OCI-LY7 (cell line): Measurements from ENCODE around the gene PAPOLG.

Source experiments
- CTCF ChIP-seq: fragments of 200-600 bp; sonication (generic); conservative IDR thresholded peaks from 2 replicates; pipeline ENCODE4 v1.5.1; 2014; ENCODE audit warnings: mild to moderate bottlenecking, antibody characterized with exemption, low read length, moderate library complexity, mixed read lengths
- EZH2phosphoT487 ChIP-seq: fragments of 200-600 bp; sonication (generic); IDR thresholded peaks from 2 replicates; pipeline ENCODE4 v1.6.1; 2018; ENCODE audit warnings: low read depth, borderline replicate concordance, mild to moderate bottlenecking, mixed run types, antibody characterized with exemption, low read length, moderate library complexity, mixed read lengths

GRCh38 chr2:60834270-60834717, 78.2 kb downstream of the PAPOLG start:
- TF ChIP-seq EZH2phosphoT487: no peak
- TF ChIP-seq CTCF: no peak
